ENCODE results near the gene KCNE4. TPM values are rescaled to one million over a fixed set of nuclear protein-coding genes. Genes with fewer than 3 reads are reported as not detected.
A peak's percentile ranks its signal among the peaks of the same experiment; 100 is the strongest.

Gene KCNE4
- total RNA-seq, 1 donor = 37.6 TPM

- Histone ChIP-seq H3K27me3 (ENCODE audit: insufficient read depth, low read length) (no peaks in the 10 kb centered on the region), H3K4me1 (ENCODE audit: insufficient read depth, low read length) (peaks cover 48% of the 10 kb centered on the region), H3K79me2 (ENCODE audit: insufficient read depth, low read length) (no peaks in the 10 kb centered on the region), H4K20me1 (ENCODE audit: insufficient read depth, low read length) (no peaks in the 10 kb centered on the region), H3K36me3 (ENCODE audit: insufficient read depth, low read length) (no peaks in the 10 kb centered on the region), H3K27ac (ENCODE audit: low read depth, low read length) (peak overlapping the region; percentile 38), H3K9me3 (ENCODE audit: low read depth, low read length) (no peaks in the 10 kb centered on the region), H3K4me3 (ENCODE audit: insufficient read depth, low read length) (no peak overlapping the region), H3K4me2 (ENCODE audit: insufficient read depth, low read length) (no peak overlapping the region), H2AFZ (ENCODE audit: low read length) (peak overlapping the region; percentile 8)
- TF ChIP-seq, protein P1, sequence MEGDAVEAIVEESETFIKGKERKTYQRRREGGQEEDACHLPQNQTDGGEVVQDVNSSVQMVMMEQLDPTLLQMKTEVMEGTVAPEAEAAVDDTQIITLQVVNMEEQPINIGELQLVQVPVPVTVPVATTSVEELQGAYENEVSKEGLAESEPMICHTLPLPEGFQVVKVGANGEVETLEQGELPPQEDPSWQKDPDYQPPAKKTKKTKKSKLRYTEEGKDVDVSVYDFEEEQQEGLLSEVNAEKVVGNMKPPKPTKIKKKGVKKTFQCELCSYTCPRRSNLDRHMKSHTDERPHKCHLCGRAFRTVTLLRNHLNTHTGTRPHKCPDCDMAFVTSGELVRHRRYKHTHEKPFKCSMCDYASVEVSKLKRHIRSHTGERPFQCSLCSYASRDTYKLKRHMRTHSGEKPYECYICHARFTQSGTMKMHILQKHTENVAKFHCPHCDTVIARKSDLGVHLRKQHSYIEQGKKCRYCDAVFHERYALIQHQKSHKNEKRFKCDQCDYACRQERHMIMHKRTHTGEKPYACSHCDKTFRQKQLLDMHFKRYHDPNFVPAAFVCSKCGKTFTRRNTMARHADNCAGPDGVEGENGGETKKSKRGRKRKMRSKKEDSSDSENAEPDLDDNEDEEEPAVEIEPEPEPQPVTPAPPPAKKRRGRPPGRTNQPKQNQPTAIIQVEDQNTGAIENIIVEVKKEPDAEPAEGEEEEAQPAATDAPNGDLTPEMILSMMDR (IDR thresholded peaks at IDR 0.05; ENCODE audit: extremely low read depth, low read depth, low read length) = no peak
- DNase-seq (ENCODE audit: insufficient read length, low spot score, missing footprints) = no peak
Measured at GRCh38 chr2:223043164-223043941, 8.6 kb upstream of the KCNE4 start.

DNA sequence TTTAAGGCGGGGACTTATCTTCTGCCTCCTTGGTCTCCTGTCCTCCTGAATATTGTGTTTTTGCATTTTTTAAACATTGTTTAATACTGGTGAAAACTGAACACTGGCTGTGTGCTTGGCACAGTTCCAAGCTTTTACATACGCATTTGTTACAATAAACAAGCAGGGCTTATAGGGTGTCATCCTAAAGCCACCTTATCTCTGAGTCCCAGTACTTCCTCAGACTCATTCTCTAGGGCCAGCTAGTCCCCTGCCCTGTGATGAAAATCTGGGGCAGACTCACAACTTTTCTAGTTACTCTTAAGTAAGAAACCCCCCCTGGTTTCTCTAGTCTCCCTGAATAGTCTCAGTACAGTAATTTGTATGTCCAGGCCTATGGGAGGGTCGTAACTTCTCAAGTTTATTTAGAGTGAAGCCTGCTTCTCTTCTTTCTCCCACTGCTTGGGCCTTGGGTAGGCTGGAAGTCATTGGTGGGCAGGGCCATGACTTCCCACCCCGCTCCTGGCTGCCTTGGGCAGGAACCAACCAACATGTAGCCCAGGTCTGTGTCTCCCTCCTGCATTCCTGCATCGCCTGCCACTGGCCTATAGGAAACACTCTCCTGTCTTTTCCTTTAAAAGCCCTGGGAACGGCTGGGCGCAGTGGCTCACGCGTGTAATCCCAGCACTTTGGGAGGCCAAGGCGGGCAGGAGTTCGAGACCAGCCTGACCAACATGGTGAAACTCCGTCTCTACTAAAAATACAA, 7.7 kb upstream of the KCNE4 start:
- TF ChIP-seq, protein P1 (IDR thresholded peaks at IDR 0.05; ENCODE audit: extremely low read depth, low read depth, low read length) = no peak
- Histone ChIP-seq H3K36me3 (ENCODE audit: insufficient read depth, low read length) (no peaks in the 10 kb centered on the region), H3K27ac (ENCODE audit: low read depth, low read length) (no peak overlapping the region), H3K4me3 (ENCODE audit: insufficient read depth, low read length) (no peak overlapping the region), H3K9me3 (ENCODE audit: low read depth, low read length) (no peaks in the 10 kb centered on the region), H2AFZ (ENCODE audit: low read length) (no peak overlapping the region), H3K79me2 (ENCODE audit: insufficient read depth, low read length) (no peaks in the 10 kb centered on the region), H3K4me1 (ENCODE audit: insufficient read depth, low read length) (peaks cover 48% of the 10 kb centered on the region), H4K20me1 (ENCODE audit: insufficient read depth, low read length) (no peaks in the 10 kb centered on the region), H3K4me2 (ENCODE audit: insufficient read depth, low read length) (no peak overlapping the region), H3K27me3 (ENCODE audit: insufficient read depth, low read length) (no peaks in the 10 kb centered on the region)
- no peak for DNase-seq (ENCODE audit: insufficient read length, low spot score, missing footprints)

- Histone ChIP-seq H3K4me2 (ENCODE audit: insufficient read depth, low read length) (no peak overlapping the region), H3K79me2 (ENCODE audit: insufficient read depth, low read length) (no peaks in the 10 kb centered on the region), H3K4me3 (ENCODE audit: insufficient read depth, low read length) (no peak overlapping the region), H3K9me3 (ENCODE audit: low read depth, low read length) (no peaks in the 10 kb centered on the region), H3K27me3 (ENCODE audit: insufficient read depth, low read length) (no peaks in the 10 kb centered on the region), H3K36me3 (ENCODE audit: insufficient read depth, low read length) (no peaks in the 10 kb centered on the region), H4K20me1 (ENCODE audit: insufficient read depth, low read length) (no peaks in the 10 kb centered on the region), H3K27ac (ENCODE audit: low read depth, low read length) (no peak overlapping the region), H2AFZ (ENCODE audit: low read length) (no peak overlapping the region), H3K4me1 (ENCODE audit: insufficient read depth, low read length) (peaks cover 47% of the 10 kb centered on the region)
- DNase-seq (ENCODE audit: insufficient read length, low spot score, missing footprints) = no peak
- TF ChIP-seq, protein P1 (IDR thresholded peaks at IDR 0.05; ENCODE audit: extremely low read depth, low read depth, low read length) = no peak
Measured at GRCh38 chr2:223044916-223045700, 6.9 kb upstream of the KCNE4 start.

Data from osteoblast (primary cell).